Brain microvascular endothelial cell (primary cell): ENCODE data around the gene OR56B1.
"Not testable (repeated sequence)": the region's sequence is repeated elsewhere in the genome, so short reads cannot be mapped to it uniquely, and the experiment has no call there.

Source experiments
- DNase-seq: peaks from one replicate; pipeline ENCODE4 v3.0.0-alpha.2; 2020
- H3K27ac ChIP-seq: fragments of 250-450 bp; sonication (Bioruptor Pico); 2 replicates; pipeline ENCODE4 v1.5.1; 2020; ENCODE audit warnings: mild to moderate bottlenecking, moderate library complexity
- H3K27me3 ChIP-seq: fragments of 250-450 bp; sonication (Bioruptor Pico); replicated peaks from 2 replicates; pipeline ENCODE4 v1.5.1; 2020; ENCODE audit warnings: mild to moderate bottlenecking
- H3K36me3 ChIP-seq: fragments of 250-450 bp; sonication (Bioruptor Pico); replicated peaks from 2 replicates; pipeline ENCODE4 v1.5.1; 2020; ENCODE audit warnings: mild to moderate bottlenecking
- H3K4me3 ChIP-seq: 2 replicates; pipeline ENCODE4 v1.5.1; 2011; ENCODE audit warnings: low read depth, mild to moderate bottlenecking, control low read depth, low read length, moderate library complexity
- in situ Hi-C: cut with HindIII; loops from 2 replicates; pipeline ENCODE4 v1.10.0; 2017; ENCODE audit warnings: low sequenced_read_pairs, low pct_ligation_motif_present
- TF ChIP-seq, protein P1 (sequence below): IDR thresholded peaks from 2 replicates; pipeline ENCODE4 v1.5.1; 2011; ENCODE audit warnings: low read depth, mild to moderate bottlenecking, moderate library complexity, low read length, control low read depth, inconsistent platforms; ENCODE audit errors: missing control alignments

Gene OR56B1, protein sequence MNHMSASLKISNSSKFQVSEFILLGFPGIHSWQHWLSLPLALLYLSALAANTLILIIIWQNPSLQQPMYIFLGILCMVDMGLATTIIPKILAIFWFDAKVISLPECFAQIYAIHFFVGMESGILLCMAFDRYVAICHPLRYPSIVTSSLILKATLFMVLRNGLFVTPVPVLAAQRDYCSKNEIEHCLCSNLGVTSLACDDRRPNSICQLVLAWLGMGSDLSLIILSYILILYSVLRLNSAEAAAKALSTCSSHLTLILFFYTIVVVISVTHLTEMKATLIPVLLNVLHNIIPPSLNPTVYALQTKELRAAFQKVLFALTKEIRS

DNA sequence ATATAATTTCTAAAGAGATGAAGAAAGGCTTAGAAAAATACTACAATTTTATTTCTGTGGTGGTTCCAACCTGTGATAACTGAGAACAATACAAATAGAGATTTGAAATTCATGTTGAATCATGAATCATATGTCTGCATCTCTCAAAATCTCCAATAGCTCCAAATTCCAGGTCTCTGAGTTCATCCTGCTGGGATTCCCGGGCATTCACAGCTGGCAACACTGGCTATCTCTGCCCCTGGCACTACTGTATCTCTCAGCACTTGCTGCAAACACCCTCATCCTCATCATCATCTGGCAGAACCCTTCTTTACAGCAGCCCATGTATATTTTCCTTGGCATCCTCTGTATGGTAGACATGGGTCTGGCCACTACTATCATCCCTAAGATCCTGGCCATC, at the start of gene OR56B1:
TSS of gene OR56B1 (plus strand) at position 53 of the 400 bp plus-strand sequence. CDS start at position 122, 69 bp downstream.
- no peak within 1 kb of the TSS for H3K4me3 ChIP-seq
- H3K27ac ChIP-seq: peak within 1 kb of the TSS; percentile 69
- in situ Hi-C loops: no loop called here

DNA sequence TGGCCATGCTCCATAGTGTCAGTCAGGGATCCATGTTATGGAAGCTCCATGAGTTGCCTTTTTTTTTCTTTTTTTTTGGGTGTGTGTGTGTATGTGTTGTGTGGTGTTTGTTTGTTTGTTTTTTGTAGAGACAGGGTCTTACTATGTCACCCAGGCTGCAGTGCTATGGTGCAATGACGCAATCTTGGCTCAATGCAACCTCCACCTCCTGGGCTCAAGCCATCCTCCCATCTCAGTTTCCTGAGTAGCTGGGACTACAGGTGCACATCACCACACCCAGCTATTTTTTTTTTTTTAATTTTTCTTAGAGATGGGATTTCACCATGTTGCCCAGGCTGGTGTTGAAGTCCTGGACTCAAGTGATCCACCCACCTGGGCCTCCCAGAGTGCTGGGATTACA, 47.8 kb upstream of the OR56B1 start:
- Histone ChIP-seq H3K27ac (no peak overlapping the region), H3K36me3 (no peaks in the 10 kb centered on the region), H3K27me3 (no peaks in the 10 kb centered on the region), H3K4me3 (no peak overlapping the region)
- DNase-seq: no peak
- in situ Hi-C loops: loop anchor here (25.0 kb wide), 1 partner anchor 101 kb away; the partner anchor contains the start of genes OR52B6 and TRIM6
- TF ChIP-seq, protein P1, sequence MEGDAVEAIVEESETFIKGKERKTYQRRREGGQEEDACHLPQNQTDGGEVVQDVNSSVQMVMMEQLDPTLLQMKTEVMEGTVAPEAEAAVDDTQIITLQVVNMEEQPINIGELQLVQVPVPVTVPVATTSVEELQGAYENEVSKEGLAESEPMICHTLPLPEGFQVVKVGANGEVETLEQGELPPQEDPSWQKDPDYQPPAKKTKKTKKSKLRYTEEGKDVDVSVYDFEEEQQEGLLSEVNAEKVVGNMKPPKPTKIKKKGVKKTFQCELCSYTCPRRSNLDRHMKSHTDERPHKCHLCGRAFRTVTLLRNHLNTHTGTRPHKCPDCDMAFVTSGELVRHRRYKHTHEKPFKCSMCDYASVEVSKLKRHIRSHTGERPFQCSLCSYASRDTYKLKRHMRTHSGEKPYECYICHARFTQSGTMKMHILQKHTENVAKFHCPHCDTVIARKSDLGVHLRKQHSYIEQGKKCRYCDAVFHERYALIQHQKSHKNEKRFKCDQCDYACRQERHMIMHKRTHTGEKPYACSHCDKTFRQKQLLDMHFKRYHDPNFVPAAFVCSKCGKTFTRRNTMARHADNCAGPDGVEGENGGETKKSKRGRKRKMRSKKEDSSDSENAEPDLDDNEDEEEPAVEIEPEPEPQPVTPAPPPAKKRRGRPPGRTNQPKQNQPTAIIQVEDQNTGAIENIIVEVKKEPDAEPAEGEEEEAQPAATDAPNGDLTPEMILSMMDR: no peak

More for the DNA sequence above, at the start of gene OR56B1:
- TF ChIP-seq, protein P1: no peak
- H3K27me3 ChIP-seq: no peaks in the 10 kb centered on the region
- H3K36me3 ChIP-seq: no peaks in the 10 kb centered on the region
- DNase-seq: peak; percentile 10

DNA sequence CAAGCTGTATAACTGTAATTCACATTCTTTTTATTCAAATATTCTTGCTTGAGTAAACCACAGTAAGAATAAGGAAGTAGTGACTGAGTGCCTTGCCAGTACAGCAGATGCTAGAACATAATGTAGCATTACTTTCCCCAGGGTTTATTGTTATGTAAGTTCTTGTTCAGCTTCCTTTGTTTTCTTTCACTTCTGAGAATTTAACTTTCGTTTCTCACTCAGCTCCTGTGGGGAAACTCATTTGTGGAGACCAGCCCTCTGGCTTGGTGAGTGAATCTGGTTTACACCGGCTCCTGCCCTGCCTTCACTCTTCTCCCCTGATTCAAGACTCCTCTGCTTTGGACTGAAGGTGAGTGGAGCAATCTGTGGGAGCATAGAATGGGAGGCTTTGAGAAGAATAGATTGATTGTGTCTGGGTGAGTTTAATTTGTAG, 46.7 kb upstream of the OR56B1 start, which contains the start of gene TRIM22:
TSS of gene TRIM22 (plus strand) at position 240 of the 433 bp plus-strand sequence. CDS start 6,443 bp downstream, outside the sequence.
- DNase-seq: peak; percentile 66
- H3K4me3 ChIP-seq: peak within 1 kb of the TSS; percentile 26
- H3K27me3 ChIP-seq: no peaks in the 10 kb centered on the region
- H3K27ac ChIP-seq: peak within 1 kb of the TSS; percentile 79
- TF ChIP-seq, protein P1: no peak
- in situ Hi-C loops: loop anchor here (25.0 kb wide), 1 partner anchor 102 kb away; the partner anchor contains the start of genes OR52B6 and TRIM6
- no peaks in the 10 kb centered on the region for H3K36me3 ChIP-seq

DNA sequence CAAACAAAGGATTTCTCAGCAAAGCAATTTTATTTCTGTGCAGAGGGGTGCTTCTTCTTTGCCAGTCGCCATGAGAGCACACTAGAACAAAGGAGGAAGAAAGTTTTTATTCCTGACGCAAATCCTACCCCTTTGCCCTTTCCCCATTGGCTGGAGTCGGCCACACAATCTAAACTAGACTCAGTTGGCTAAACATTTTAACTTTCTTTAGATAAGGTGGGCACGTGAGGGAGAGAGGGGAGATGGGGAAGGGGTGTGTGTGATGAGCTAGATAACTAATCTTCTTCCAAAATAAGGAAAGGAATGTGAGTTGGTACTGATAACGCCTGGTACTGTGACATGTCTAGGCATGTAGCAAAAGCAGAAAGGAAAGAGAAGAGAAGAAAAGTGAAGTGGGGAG, 46.0 kb upstream of the OR56B1 start:
- no peaks in the 10 kb centered on the region for H3K36me3 ChIP-seq
- peak overlapping the region; percentile 79 for H3K27ac ChIP-seq
- H3K4me3 ChIP-seq: peak overlapping the region; percentile 26
- no peaks in the 10 kb centered on the region for H3K27me3 ChIP-seq
- DNase-seq: peak; percentile 29
- TF ChIP-seq, protein P1: no peak
- in situ Hi-C loops: loop anchor here (25.0 kb wide), 1 partner anchor 103 kb away; the partner anchor contains the start of genes OR52B6 and TRIM6

DNA sequence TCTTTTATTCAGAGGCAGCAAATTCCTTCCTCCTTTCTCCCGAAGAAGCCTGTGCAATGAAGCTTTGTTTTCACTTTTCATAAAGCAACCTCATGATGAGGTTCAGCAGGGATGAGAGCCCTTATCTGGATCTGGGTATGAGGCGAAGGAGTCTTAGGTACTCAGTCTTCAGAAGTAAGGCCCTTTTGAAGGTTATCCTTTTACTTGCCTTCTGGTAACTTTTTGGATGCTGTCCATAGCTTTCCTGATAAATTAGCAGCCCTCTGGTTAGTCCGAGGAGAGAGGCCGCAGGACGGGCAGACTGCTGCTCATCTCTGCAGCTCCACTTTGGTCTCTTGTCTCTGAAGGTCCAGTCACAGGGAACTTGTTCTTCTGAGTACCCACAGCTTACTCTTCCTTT, 45.5 kb upstream of the OR56B1 start:
- Histone ChIP-seq H3K4me3 (peak overlapping the region; percentile 26), H3K36me3 (no peaks in the 10 kb centered on the region), H3K27me3 (no peaks in the 10 kb centered on the region), H3K27ac (peak overlapping the region; percentile 79)
- in situ Hi-C loops: loop anchor here (25.0 kb wide), 1 partner anchor 103 kb away; the partner anchor contains the start of genes OR52B6 and TRIM6
- TF ChIP-seq, protein P1: no peak
- DNase-seq: no peak

DNA sequence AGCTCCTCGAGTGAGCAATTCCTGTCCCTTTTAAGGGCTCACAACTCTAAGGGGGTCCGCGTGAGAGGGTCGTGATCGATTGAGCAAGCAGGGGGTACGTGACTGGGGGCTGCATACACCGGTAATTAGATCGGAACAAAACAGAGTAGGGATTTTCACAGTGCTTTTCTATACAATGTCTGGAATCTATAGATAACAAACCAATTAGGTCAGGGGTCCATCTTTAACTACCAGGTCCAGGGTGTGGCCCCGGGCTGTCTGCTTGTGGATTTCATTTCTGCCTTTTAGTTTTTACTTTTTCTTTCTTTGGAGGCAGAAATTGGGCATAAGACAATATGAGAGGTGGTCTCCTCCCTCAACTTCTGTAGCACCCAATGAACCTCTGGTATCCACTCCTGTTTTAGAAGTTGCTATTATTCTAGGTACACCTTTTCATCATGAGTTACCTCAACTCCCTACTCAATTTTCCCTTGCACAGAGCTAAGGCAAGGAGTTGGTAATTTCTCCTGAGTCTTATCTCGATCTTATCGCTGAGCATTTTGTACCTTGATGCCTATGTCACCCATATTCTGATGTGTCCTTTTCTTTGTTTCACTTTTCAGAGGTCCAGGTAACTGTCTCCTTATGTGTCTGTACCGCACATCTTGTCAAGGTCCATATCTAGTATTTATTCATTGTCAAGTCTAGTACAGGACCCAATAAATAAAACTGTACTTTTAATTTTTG, 44.8 kb upstream of the OR56B1 start:
- in situ Hi-C loops: loop anchor here (25.0 kb wide), 1 partner anchor 104 kb away; the partner anchor contains the start of genes OR52B6 and TRIM6
- DNase-seq: not testable (repeated sequence)

More for the DNA sequence above, 44.8 kb upstream of the OR56B1 start:
- not testable (repeated sequence) for H3K4me3 ChIP-seq, H3K27ac ChIP-seq, H3K36me3 ChIP-seq, H3K27me3 ChIP-seq
